Esophagus squamous epithelium (tissue), 5 donors: Measurements from ENCODE around the gene GUCA1A. TPM values are rescaled to one million over a fixed set of nuclear protein-coding genes. Genes with fewer than 3 reads are reported as not detected.
A peak's percentile ranks its signal among the peaks of the same experiment; 100 is the strongest.

ENCODE experiments used
- DNase-seq: peaks from one replicate; lab custom pipeline; 2025; lab: John Stamatoyannopoulos, UW
- H3K27ac ChIP-seq, 4 donors: fragments of 200-600 bp; sonication (generic); one replicate each; pipeline ENCODE4 v1.5.1; 2016 to 2019; ENCODE audit warnings: mild to moderate bottlenecking in 1 of 4
- H3K27me3 ChIP-seq, 4 donors: fragments of 200-600 bp; sonication (generic); 1 replicate in 3 of 4; 2 replicates in 1 of 4; pipeline versions ENCODE4 v1.5.1 to v1.6.0; 2017 to 2021; ENCODE audit warnings: antibody characterized with exemption in 1 of 4
- H3K36me3 ChIP-seq, 3 donors: fragments of 200-600 bp; sonication (generic); one replicate each; pipeline ENCODE4 v1.5.1; 2016 to 2019
- H3K4me1 ChIP-seq, 3 donors: fragments of 200-600 bp; sonication (generic); one replicate each; pipeline ENCODE4 v1.5.1; 2017 to 2019
- H3K4me3 ChIP-seq, 4 donors: fragments of 200-600 bp; sonication (generic); 1 replicate in 3 of 4; 2 replicates in 1 of 4; pipeline ENCODE4 v1.5.1; 2016 to 2019; ENCODE audit warnings: mild to moderate bottlenecking in 2 of 4, moderate library complexity in 1 of 4
- H3K9me3 ChIP-seq, 3 donors: fragments of 200-600 bp; sonication (generic); one replicate each; pipeline ENCODE4 v1.5.1; 2016 to 2019
- POLR2A ChIP-seq, 4 donors: fragments of 450-650 bp; IDR thresholded peaks; one replicate each; pipeline ENCODE4 v1.6.1; 2017; ENCODE audit warnings: antibody characterized with exemption in 4 of 4, mild to moderate bottlenecking in 4 of 4, moderate library complexity in 3 of 4
- WGBS, 2 donors: methylation state at CpG; one replicate each; pipeline ENCODE4 v1.1.5; 2018; 5-methylcytosine and 5-hydroxymethylcytosine counted together
- intact Hi-C: fragments of 100-400 bp; cut with DNase I; formaldehyde crosslinking; loops from one replicate; pipeline ENCODE4 v1.15.0; 2022
- total RNA-seq, 4 donors: library from RNA; depleted of rRNA; stranded (reverse); fragments of >200 nt; gene quantifications; one replicate each; pipeline ENCODE4 v1.1.0, GENCODE V29; 2016
- TF ChIP-seq, protein P1 (sequence below), 6 experiments: fragments of 450-650 bp in 4 of 6; fragments of 200-600 bp in 2 of 6; sonication (generic) in 2 of 6; IDR thresholded peaks; one replicate each; pipeline ENCODE4 v1.5.1; 2016 to 2019; ENCODE audit warnings: antibody characterized with exemption in 6 of 6, mild to moderate bottlenecking in 4 of 6, moderate library complexity in 4 of 6
- donor health status: DM: yes; HTN: yes; CAD: no.

Gene GUCA1A
- total RNA-seq, 4 donors from 2014 or later = not detected

DNA sequence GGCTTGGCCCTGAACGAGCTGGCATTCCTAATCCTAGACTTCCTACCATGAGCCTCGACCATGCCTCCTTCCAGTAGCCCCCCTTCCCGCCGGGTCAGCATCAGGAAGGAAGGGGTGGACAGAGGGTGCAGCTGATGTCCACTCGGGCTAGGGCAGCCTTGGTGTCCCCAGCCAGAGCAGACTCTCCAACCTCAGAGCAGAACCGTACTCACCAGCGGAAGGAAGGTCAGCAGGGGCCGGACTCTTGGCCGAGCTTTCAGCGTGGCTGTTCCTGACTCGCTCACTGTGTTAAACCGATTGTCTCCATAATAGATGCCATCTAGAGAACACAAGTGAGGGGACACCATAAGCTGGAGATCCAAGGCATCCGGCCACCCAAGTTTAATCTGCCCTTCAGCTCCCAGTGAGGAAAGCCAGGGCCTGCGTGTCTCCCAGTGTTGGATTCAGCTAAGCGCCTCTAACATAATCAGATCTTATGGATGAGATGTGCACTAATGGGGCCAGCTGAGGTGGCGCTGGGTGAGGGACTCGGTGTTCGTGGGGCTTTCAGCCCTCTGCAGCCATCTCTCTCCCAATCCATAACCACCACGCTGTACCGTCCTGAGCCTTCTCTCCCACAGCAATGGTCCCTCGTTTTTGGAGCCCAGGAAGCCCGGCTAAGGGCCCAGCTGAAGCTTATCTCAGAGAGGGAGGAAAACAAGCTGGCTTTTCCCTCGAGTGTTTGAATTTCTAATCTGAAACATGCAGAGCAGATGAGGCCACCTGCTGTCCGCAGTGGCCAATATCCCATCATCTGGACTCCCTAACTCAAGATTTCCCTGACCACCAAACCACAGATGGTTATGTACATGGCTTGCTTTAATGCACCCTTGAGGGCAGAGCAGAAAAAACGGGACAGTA, 44.5 kb upstream of the GUCA1A start:
- Histone ChIP-seq H3K9me3 (no peaks in the 10 kb centered on the region), H3K36me3 (peaks cover 5 to 96% (median 9%) of the 10 kb centered on the region in 3 donors), H3K4me3 (no peak overlapping the region), H3K27me3 (no peaks in the 10 kb centered on the region), H3K4me1 (peaks cover 12 to 73% (median 17%) of the 10 kb centered on the region in 3 donors), H3K27ac (peak overlapping the region in 1 of 4 donors; percentile 42)
- intact Hi-C loops = no loop called here
- TF ChIP-seq POLR2A (IDR thresholded peaks at IDR 0.05) = no peak
- TF ChIP-seq, protein P1, sequence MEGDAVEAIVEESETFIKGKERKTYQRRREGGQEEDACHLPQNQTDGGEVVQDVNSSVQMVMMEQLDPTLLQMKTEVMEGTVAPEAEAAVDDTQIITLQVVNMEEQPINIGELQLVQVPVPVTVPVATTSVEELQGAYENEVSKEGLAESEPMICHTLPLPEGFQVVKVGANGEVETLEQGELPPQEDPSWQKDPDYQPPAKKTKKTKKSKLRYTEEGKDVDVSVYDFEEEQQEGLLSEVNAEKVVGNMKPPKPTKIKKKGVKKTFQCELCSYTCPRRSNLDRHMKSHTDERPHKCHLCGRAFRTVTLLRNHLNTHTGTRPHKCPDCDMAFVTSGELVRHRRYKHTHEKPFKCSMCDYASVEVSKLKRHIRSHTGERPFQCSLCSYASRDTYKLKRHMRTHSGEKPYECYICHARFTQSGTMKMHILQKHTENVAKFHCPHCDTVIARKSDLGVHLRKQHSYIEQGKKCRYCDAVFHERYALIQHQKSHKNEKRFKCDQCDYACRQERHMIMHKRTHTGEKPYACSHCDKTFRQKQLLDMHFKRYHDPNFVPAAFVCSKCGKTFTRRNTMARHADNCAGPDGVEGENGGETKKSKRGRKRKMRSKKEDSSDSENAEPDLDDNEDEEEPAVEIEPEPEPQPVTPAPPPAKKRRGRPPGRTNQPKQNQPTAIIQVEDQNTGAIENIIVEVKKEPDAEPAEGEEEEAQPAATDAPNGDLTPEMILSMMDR (IDR thresholded peaks at IDR 0.05) = no peak
- DNase-seq = no peak
- 79 to 87% methylated on average over 10 to 15 of the region's 25 CpGs for WGBS, 2 donors

DNA sequence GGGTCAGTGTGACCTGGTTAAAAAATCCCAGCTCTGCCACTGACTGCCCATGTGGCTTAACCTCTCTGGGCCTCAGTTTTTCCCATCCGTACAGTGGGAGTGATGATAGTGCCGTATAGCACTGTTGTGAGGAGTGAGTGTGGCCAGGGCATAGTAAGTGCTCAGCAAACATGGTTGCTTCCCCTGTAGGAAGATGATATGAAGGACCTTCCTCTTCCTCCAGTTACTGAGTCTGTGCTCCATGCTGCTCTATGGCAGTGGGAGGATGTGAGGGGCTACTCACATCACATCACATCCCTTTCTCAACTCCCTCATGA, 43.8 kb upstream of the GUCA1A start:
- no peak for DNase-seq
- intact Hi-C loops = no loop called here
- Histone ChIP-seq H3K9me3 (no peaks in the 10 kb centered on the region), H3K27ac (peak overlapping the region in 1 of 4 donors; percentile 42), H3K4me1 (peaks cover 5 to 73% (median 14%) of the 10 kb centered on the region in 3 donors), H3K27me3 (no peaks in the 10 kb centered on the region), H3K4me3 (no peak overlapping the region), H3K36me3 (peaks cover 5 to 98% (median 9%) of the 10 kb centered on the region in 3 donors)
- TF ChIP-seq POLR2A (IDR thresholded peaks at IDR 0.05) = no peak
- WGBS, 2 donors = 100% methylated on average over 2 of the region's 2 CpGs

DNA sequence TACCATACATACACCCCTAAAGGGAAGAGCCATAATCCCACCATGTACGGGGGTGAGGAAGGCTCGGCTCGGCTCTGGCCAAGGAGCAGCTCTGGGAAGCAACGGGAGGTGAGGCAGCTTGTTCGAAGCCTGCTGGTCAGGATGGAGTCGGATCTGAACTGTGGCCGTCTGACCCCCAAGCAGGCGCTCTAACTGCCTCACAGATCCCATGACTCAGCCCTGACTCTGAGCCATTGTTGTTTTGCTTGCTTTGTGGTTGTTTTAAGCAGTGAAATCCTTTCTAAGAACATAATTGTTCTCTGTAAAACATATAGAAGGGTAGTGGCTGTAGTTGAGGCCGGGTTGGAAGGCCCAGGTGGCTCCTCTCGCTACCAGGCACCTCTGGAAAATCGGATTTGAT, 41.6 kb upstream of the GUCA1A start:
- intact Hi-C loops = no loop called here
- no peak for DNase-seq
- H3K27ac ChIP-seq = peak overlapping the region in 2 of 4 donors; percentile 38 to 39
- H3K4me1 ChIP-seq = peaks cover 4 to 70% (median 8%) of the 10 kb centered on the region in 3 donors
- no peaks in the 10 kb centered on the region for H3K9me3 ChIP-seq
- WGBS, 2 donors = 77 to 84% methylated on average over 5 to 11 of the region's 11 CpGs
- no peak overlapping the region for H3K4me3 ChIP-seq
- H3K36me3 ChIP-seq = peaks cover 0 to 96% (median 5%) of the 10 kb centered on the region in 3 donors
- TF ChIP-seq, protein P1 (IDR thresholded peaks at IDR 0.05) = no peak
- TF ChIP-seq POLR2A (IDR thresholded peaks at IDR 0.05) = no peak
- no peaks in the 10 kb centered on the region for H3K27me3 ChIP-seq

DNA sequence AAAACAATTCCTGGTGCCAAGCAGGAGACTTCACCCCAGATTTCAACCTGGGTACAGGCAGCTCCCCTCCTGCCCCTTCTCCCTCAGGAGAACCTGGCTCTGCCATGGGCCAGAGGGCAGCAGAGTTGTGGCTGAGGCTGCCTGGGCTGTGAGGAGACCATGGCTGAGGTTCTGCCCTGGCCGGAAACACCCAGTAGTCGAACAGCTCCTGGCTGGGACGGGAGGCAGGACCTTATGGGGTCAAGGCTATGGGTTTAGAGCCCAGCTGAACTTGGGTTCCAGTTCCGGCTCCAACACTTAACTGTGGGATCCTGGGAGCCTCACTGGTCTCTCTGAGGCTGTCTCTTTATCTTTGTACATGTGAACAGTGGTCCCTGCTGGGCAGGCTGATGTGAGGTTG, 39.2 kb upstream of the GUCA1A start:
- Histone ChIP-seq H3K4me3 (no peak overlapping the region), H3K9me3 (no peaks in the 10 kb centered on the region), H3K4me1 (peaks cover 5 to 86% (median 26%) of the 10 kb centered on the region in 3 donors), H3K27me3 (no peaks in the 10 kb centered on the region), H3K27ac (peak overlapping the region in 2 of 4 donors; percentile 11 to 27), H3K36me3 (peaks cover 0 to 81% (median 0%) of the 10 kb centered on the region in 3 donors)
- intact Hi-C loops = no loop called here
- no peak for TF ChIP-seq POLR2A (IDR thresholded peaks at IDR 0.05)
- TF ChIP-seq, protein P1 (IDR thresholded peaks at IDR 0.05) = no peak
- no peak for DNase-seq
- 85 to 100% methylated on average over 2 to 3 of the region's 4 CpGs for WGBS, 2 donors

DNA sequence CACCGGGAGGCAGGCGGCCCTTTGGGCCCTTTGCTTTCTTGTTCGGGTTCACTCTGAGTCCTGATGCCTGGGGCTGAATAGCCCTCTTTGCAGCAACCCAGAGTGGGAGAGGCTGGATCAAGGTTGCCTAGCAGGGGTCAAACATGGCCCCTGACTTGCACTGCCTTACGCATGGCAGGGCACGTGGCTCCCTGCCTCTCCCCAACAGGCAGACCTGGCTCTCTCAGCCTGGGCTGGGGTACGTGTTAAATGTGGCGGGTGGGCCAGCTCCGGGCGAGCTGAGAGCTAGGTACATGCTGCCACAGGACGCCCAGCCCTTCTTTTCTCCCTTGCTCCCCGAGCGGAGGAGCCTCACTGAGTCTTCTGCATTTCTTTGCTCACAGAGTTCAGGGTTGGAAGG, 38.0 kb upstream of the GUCA1A start:
- H3K4me3 ChIP-seq = no peak overlapping the region
- peak overlapping the region in 2 of 4 donors; percentile 8 to 16 for H3K27ac ChIP-seq
- H3K36me3 ChIP-seq = peaks cover 0 to 69% (median 0%) of the 10 kb centered on the region in 3 donors
- intact Hi-C loops = no loop called here
- WGBS, 2 donors = 83 to 88% methylated on average over 8 to 10 of the region's 12 CpGs
- no peak for DNase-seq
- H3K9me3 ChIP-seq = no peaks in the 10 kb centered on the region
- peaks cover 7 to 95% (median 28%) of the 10 kb centered on the region in 3 donors for H3K4me1 ChIP-seq
- TF ChIP-seq, protein P1 (IDR thresholded peaks at IDR 0.05) = no peak
- no peak for TF ChIP-seq POLR2A (IDR thresholded peaks at IDR 0.05)
- no peaks in the 10 kb centered on the region for H3K27me3 ChIP-seq
